ENCODE results near the gene HACD1.
"Not testable (repeated sequence)": the region's sequence is repeated elsewhere in the genome, so short reads cannot be mapped to it uniquely, and the experiment has no call there.

HACD1 gene

GRCh38 chr10:17606547-17607040, 10.6 kb downstream of the HACD1 start:
- FAIRE-seq (no peak), DNase-seq (ENCODE audit: insufficient read length, low spot score) (no peak)
- TF ChIP-seq, protein P1, sequence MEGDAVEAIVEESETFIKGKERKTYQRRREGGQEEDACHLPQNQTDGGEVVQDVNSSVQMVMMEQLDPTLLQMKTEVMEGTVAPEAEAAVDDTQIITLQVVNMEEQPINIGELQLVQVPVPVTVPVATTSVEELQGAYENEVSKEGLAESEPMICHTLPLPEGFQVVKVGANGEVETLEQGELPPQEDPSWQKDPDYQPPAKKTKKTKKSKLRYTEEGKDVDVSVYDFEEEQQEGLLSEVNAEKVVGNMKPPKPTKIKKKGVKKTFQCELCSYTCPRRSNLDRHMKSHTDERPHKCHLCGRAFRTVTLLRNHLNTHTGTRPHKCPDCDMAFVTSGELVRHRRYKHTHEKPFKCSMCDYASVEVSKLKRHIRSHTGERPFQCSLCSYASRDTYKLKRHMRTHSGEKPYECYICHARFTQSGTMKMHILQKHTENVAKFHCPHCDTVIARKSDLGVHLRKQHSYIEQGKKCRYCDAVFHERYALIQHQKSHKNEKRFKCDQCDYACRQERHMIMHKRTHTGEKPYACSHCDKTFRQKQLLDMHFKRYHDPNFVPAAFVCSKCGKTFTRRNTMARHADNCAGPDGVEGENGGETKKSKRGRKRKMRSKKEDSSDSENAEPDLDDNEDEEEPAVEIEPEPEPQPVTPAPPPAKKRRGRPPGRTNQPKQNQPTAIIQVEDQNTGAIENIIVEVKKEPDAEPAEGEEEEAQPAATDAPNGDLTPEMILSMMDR (IDR thresholded peaks at IDR 0.05; ENCODE audit: insufficient read depth, missing control alignments), result no peak

DNA sequence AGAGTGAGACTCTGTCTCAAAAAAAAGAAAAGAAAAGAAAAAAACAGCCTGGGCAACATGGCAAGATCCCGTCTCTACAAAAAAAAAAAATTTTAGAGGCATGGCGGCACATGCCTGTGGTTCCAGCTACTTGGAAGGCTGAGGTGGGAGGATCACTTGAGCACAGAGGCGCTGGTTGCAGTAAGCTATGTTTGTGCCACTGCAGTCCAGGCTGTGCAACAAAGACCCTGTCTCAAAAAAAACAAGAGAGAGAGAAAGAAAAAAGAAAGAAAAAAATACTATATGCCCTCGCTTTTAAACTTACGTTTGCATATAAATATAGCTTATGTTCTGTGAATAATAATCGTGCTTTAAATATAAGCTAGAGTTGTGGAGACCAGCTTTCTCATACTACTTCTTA, 11.2 kb downstream of the HACD1 start:
- DNase-seq (ENCODE audit: insufficient read length, low spot score) (no peak), FAIRE-seq (no peak)
- TF ChIP-seq, protein P1 (IDR thresholded peaks at IDR 0.05; ENCODE audit: insufficient read depth, missing control alignments), result no peak

- TF ChIP-seq, protein P1 (IDR thresholded peaks at IDR 0.05; ENCODE audit: insufficient read depth, missing control alignments), result peak; percentile 26
- no peak for FAIRE-seq
- no peak for DNase-seq (ENCODE audit: insufficient read length, low spot score)
Measured at GRCh38 chr10:17599089-17599488, 18.1 kb downstream of the HACD1 start.

DNA sequence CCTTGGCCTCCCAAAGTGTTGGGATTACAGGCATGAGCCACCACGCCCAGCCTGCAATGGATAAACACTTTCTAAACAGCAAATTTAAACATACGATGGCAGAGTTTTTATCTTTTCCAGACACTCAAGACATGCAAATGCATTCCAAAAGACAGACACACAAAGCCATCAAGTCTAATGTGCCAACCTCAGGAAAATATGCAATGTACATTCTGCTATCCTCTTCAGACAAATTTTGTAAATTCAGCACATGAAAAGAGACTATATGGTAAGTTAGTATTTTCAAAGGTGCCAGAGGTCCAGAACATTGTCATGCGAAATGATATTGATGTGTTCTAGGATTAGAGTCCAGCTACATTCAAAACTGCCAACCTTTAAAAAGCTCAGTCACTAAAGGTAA, 19.8 kb downstream of the HACD1 start:
- DNase-seq (ENCODE audit: insufficient read length, low spot score) (no peak), FAIRE-seq (no peak)
- TF ChIP-seq, protein P1 (IDR thresholded peaks at IDR 0.05; ENCODE audit: insufficient read depth, missing control alignments), result no peak

DNA sequence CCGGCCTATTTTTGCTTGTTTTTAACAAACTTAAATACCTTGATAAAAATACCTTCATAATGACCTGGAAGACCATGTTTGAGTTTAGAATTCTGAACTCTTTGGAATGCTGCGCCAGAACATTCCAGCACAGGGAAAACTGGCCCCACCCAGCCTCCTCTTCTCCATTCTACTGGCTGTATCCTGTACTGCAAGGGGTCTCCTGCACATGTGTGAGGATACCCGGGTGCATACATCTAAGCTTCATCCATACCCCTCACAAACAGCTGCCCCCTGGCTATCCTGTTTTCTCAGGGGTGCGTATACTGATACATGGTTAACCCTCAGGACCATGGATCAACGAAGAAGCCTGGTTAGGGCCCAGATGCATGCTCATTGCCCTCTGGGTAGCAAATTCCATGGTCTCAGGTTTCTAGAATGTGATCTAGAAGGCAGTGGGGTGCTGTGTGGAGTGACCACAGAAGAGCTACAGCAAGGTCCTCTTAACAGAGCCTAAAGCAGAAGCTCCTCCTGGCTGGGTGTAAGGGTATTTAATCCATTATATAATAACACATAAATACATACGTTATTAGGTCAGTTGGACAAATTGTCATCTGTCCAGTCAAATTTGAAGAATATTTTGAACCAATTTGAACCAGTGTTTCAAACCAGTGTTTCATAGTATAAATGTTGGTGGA, 26.1 kb downstream of the HACD1 start:
- FAIRE-seq, result no peak
- no peak for DNase-seq (ENCODE audit: insufficient read length, low spot score)
- TF ChIP-seq, protein P1 (IDR thresholded peaks at IDR 0.05; ENCODE audit: insufficient read depth, missing control alignments), result no peak

DNA sequence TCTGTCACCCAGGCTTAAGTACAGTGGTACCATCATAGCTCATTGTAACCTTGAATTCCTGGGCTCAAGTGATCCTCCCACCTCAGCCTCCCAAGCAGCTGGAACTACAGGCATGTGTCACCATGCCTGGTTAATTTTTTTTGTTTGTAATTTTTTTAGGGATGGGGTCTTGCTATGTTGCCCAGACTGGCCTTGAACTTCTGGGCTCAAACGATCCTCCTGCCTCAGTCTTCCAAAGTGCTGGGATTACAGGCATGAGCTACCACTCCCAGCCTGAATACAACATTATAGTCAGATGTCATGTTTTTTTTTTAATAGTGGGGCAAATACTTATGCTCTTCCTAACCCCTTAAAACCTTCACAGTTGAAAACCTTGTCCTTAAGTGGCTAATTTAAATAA, 27.9 kb downstream of the HACD1 start:
- FAIRE-seq, result not testable (repeated sequence)

GRCh38 chr10:17588420-17588819, 28.8 kb downstream of the HACD1 start:
- TF ChIP-seq, protein P1 (IDR thresholded peaks at IDR 0.05; ENCODE audit: insufficient read depth, missing control alignments), result no peak
- no peak for DNase-seq (ENCODE audit: insufficient read length, low spot score)
- FAIRE-seq, result no peak

More for the DNA sequence above, 27.9 kb downstream of the HACD1 start:
- not testable (repeated sequence) for DNase-seq (ENCODE audit: insufficient read length, low spot score)

- not testable (repeated sequence) for DNase-seq (ENCODE audit: insufficient read length, low spot score); FAIRE-seq
Measured at GRCh38 chr10:17587321-17587720, 29.9 kb downstream of the HACD1 start.

Data from D721Med (cell line).